Astrocyte (in vitro differentiated cells and primary cell): ENCODE results near the gene CHD6.

ENCODE experiments used
- EZH2 ChIP-seq: IDR thresholded peaks from 2 replicates; pipeline ENCODE4 v1.6.1; 2012; ENCODE audit warnings: mild to moderate bottlenecking, low read length, inconsistent platforms; ENCODE audit not compliant: insufficient read depth
- TF ChIP-seq, protein P1 (sequence below): IDR thresholded peaks from 2 replicates; pipeline ENCODE4 v1.5.1; 2011; ENCODE audit warnings: low read depth, mild to moderate bottlenecking, inconsistent platforms, low read length, moderate library complexity; ENCODE audit not compliant: insufficient read depth

GRCh38 chr20:41650231-41650948, 32.2 kb upstream of the CHD6 start:
- TF ChIP-seq, protein P1, sequence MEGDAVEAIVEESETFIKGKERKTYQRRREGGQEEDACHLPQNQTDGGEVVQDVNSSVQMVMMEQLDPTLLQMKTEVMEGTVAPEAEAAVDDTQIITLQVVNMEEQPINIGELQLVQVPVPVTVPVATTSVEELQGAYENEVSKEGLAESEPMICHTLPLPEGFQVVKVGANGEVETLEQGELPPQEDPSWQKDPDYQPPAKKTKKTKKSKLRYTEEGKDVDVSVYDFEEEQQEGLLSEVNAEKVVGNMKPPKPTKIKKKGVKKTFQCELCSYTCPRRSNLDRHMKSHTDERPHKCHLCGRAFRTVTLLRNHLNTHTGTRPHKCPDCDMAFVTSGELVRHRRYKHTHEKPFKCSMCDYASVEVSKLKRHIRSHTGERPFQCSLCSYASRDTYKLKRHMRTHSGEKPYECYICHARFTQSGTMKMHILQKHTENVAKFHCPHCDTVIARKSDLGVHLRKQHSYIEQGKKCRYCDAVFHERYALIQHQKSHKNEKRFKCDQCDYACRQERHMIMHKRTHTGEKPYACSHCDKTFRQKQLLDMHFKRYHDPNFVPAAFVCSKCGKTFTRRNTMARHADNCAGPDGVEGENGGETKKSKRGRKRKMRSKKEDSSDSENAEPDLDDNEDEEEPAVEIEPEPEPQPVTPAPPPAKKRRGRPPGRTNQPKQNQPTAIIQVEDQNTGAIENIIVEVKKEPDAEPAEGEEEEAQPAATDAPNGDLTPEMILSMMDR: no peak
- no peak for TF ChIP-seq EZH2
